Breast epithelium (tissue), 3 donors: ENCODE data around the gene FHIT.

Experiments
- POLR2A ChIP-seq: fragments of 450-650 bp; IDR thresholded peaks from one replicate; pipeline ENCODE4 v1.6.1; 2016; ENCODE audit warnings: antibody characterized with exemption, mild to moderate bottlenecking, moderate library complexity
- POLR2AphosphoS5 ChIP-seq, 3 donors: sonication (generic); formaldehyde crosslinking; IDR thresholded peaks; one replicate each; pipeline ENCODE4 v1.6.1; 2017; ENCODE audit warnings: antibody characterized with exemption in 3 of 3
- TF ChIP-seq, protein P1 (sequence below), 3 donors: fragments of 450-650 bp; IDR thresholded peaks; one replicate each; pipeline ENCODE4 v1.5.1; 2016 to 2017; ENCODE audit warnings: antibody characterized with exemption in 3 of 3, mild to moderate bottlenecking in 3 of 3, moderate library complexity in 3 of 3

DNA sequence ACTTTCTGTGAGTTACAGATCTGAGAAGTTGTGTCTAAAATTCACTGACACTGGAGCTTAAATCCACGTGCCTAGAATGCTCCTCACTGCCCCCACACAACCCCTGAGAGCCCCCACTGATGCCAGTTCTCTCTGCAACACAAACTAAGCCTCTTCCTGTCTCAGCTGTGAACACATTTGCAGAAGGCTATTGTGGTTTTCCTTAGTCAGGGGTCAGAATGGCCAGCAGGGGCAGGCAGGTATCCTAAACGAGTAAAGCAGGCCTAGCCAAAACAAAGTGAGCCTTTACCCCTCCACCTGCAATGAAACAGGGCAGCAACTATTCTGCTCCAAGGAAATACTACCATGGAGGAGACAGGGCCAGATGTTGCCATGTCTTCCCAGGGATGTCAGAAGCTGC lies 78.6 kb downstream of the FHIT start:
- TF ChIP-seq, protein P1, sequence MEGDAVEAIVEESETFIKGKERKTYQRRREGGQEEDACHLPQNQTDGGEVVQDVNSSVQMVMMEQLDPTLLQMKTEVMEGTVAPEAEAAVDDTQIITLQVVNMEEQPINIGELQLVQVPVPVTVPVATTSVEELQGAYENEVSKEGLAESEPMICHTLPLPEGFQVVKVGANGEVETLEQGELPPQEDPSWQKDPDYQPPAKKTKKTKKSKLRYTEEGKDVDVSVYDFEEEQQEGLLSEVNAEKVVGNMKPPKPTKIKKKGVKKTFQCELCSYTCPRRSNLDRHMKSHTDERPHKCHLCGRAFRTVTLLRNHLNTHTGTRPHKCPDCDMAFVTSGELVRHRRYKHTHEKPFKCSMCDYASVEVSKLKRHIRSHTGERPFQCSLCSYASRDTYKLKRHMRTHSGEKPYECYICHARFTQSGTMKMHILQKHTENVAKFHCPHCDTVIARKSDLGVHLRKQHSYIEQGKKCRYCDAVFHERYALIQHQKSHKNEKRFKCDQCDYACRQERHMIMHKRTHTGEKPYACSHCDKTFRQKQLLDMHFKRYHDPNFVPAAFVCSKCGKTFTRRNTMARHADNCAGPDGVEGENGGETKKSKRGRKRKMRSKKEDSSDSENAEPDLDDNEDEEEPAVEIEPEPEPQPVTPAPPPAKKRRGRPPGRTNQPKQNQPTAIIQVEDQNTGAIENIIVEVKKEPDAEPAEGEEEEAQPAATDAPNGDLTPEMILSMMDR (IDR thresholded peaks at IDR 0.05) = no peak
- no peak for TF ChIP-seq POLR2A
- no peak for TF ChIP-seq POLR2AphosphoS5 (IDR thresholded peaks at IDR 0.05)
